ENCODE data around the gene SHISAL2B. TPM values are rescaled to one million over a fixed set of nuclear protein-coding genes. Genes with fewer than 3 reads are reported as not detected.

Gene SHISAL2B
- total and polyA plus RNA-seq, 4 donors: not detected

DNA sequence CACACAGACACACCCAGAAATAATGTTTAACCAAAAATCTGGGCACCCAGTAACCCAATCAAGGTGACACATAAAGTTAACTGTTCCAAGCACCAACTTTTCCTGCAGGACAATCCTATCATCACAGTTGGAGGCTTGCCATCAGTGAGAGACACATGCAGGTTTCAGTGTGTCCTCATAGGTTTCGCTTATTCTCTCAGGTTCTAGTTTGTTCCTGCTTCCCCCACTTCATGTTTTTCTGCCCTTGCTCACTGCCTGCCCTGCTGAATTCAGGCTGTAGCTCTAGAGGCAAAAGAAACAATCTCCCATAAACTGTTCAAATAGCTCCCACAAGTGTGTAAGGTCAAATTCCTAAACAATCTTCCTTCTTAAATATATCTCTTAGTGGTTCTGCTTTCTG lies 20.0 kb upstream of the SHISAL2B start:
- H3K36me3 ChIP-seq (ENCODE audit: control insufficient read depth in 4 of 4, insufficient read depth in 3 of 4, low read depth in 1 of 4, low read length in 3 of 4): no peaks in the 10 kb centered on the region
- no peak overlapping the region for H3K9ac ChIP-seq (ENCODE audit: low read depth in 1 of 2, low read length in 2 of 2)
- no peak for TF ChIP-seq SP1 (IDR thresholded peaks at IDR 0.05)
- no peak for TF ChIP-seq YY1 (IDR thresholded peaks at IDR 0.05)
- TF ChIP-seq, protein P1, sequence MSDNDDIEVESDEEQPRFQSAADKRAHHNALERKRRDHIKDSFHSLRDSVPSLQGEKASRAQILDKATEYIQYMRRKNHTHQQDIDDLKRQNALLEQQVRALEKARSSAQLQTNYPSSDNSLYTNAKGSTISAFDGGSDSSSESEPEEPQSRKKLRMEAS (IDR thresholded peaks at IDR 0.05): no peak
- TF ChIP-seq HNF4G (IDR thresholded peaks at IDR 0.05): no peak
- no peak overlapping the region for H3K4me3 ChIP-seq (ENCODE audit: low read depth in 1 of 3, low read length in 3 of 3)
- peaks cover 0 to 2% (median 0%) of the 10 kb centered on the region in 4 donors for H3K27me3 ChIP-seq (ENCODE audit: control insufficient read depth in 4 of 4, insufficient read depth in 4 of 4, low read length in 3 of 4)
- DNase-seq (ENCODE audit: low spot score): no peak
- no peaks in the 10 kb centered on the region for H3K4me1 ChIP-seq (ENCODE audit: control insufficient read depth in 4 of 4, insufficient read depth in 4 of 4, low read length in 3 of 4)
- peaks cover 0 to 3% (median 0%) of the 10 kb centered on the region in 4 donors for H3K9me3 ChIP-seq (ENCODE audit: control insufficient read depth in 4 of 4, low read length in 3 of 4)
- no peak overlapping the region for H3K27ac ChIP-seq (ENCODE audit: low read depth in 1 of 2, low read length in 2 of 2)
- 100% methylated on average over 1 of the region's 1 CpG for WGBS

- Histone ChIP-seq H3K4me3 (ENCODE audit: low read depth in 1 of 3, low read length in 3 of 3) (no peak overlapping the region), H3K27ac (ENCODE audit: low read depth in 1 of 2, low read length in 2 of 2) (no peak overlapping the region), H3K9me3 (ENCODE audit: control insufficient read depth in 4 of 4, low read length in 3 of 4) (peaks cover 0 to 3% (median 0%) of the 10 kb centered on the region in 4 donors), H3K36me3 (ENCODE audit: control insufficient read depth in 4 of 4, insufficient read depth in 3 of 4, low read depth in 1 of 4, low read length in 3 of 4) (no peaks in the 10 kb centered on the region), H3K4me1 (ENCODE audit: control insufficient read depth in 4 of 4, insufficient read depth in 4 of 4, low read length in 3 of 4) (no peaks in the 10 kb centered on the region), H3K27me3 (ENCODE audit: control insufficient read depth in 4 of 4, insufficient read depth in 4 of 4, low read length in 3 of 4) (no peaks in the 10 kb centered on the region), H3K9ac (ENCODE audit: low read depth in 1 of 2, low read length in 2 of 2) (no peak overlapping the region)
- TF ChIP-seq EGR1 (IDR thresholded peaks at IDR 0.05; ENCODE audit: low read depth in 2 of 2): no peak
- no peak for TF ChIP-seq RXRA (IDR thresholded peaks at IDR 0.05)
- TF ChIP-seq HNF4G (IDR thresholded peaks at IDR 0.05): no peak
- no peak for TF ChIP-seq NR2F2 (IDR thresholded peaks at IDR 0.05)
- no peak for TF ChIP-seq FOXA1 (IDR thresholded peaks at IDR 0.05)
- TF ChIP-seq FOXA2 (IDR thresholded peaks at IDR 0.05): no peak
- TF ChIP-seq, protein P1 (IDR thresholded peaks at IDR 0.05): no peak
- no peak for TF ChIP-seq TAF1 (conservative IDR thresholded peaks at IDR 0.05)
- TF ChIP-seq REST (IDR thresholded peaks at IDR 0.05): no peak
- no peak for TF ChIP-seq GABPA (IDR thresholded peaks at IDR 0.05 in 1 of 2, conservative IDR thresholded peaks at IDR 0.05 in 1 of 2)
- no peak for TF ChIP-seq JUND (IDR thresholded peaks at IDR 0.05)
- TF ChIP-seq ZBTB33 (IDR thresholded peaks at IDR 0.05): no peak
- TF ChIP-seq, protein P2, sequence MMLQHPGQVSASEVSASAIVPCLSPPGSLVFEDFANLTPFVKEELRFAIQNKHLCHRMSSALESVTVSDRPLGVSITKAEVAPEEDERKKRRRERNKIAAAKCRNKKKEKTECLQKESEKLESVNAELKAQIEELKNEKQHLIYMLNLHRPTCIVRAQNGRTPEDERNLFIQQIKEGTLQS (IDR thresholded peaks at IDR 0.05): no peak
- WGBS: 81% methylated on average over 3 of the region's 3 CpGs
- no peak for DNase-seq (ENCODE audit: low spot score)
These were observed 18.6 kb upstream of the SHISAL2B start for GRCh38 chr5:64671678-64672077.
